Fibroblast of lung (primary cell): ENCODE measurements around the gene PKHD1. TPM values are rescaled to one million over a fixed set of nuclear protein-coding genes. Genes with fewer than 3 reads are reported as not detected.

ENCODE experiments used
- DNase-seq, 2 donors: peaks; one replicate each; pipeline versions ENCODE4 v3.0.0 to v3.0.0-alpha.2; 2010; ENCODE audit warnings: low read depth in 2 of 2
- H2AFZ ChIP-seq: 2 replicates; pipeline ENCODE4 v1.5.1; 2012; ENCODE audit warnings: low read length, control low read depth, inconsistent platforms
- H3K27ac ChIP-seq: 2 replicates; pipeline ENCODE4 v1.5.1; 2011; ENCODE audit warnings: low read length, control low read depth; ENCODE audit not compliant: insufficient read depth
- H3K27me3 ChIP-seq: 2 replicates; pipeline ENCODE4 v1.5.1; 2011; ENCODE audit warnings: mild to moderate bottlenecking, low read length; ENCODE audit not compliant: control insufficient read depth, insufficient read depth
- H3K36me3 ChIP-seq: 2 replicates; pipeline ENCODE4 v1.5.1; 2011; ENCODE audit warnings: low read length; ENCODE audit not compliant: control insufficient read depth, insufficient read depth
- H3K4me1 ChIP-seq: 2 replicates; pipeline ENCODE4 v1.5.1; 2011; ENCODE audit warnings: low read length; ENCODE audit not compliant: control insufficient read depth, insufficient read depth; ENCODE audit errors: extremely low read depth
- H3K4me2 ChIP-seq: 2 replicates; pipeline ENCODE4 v1.5.1; 2011; ENCODE audit warnings: low read length, control low read depth; ENCODE audit not compliant: insufficient read depth; ENCODE audit errors: extremely low read depth
- H3K4me3 ChIP-seq, 4 experiments: fragments of 200-600 bp in 1 of 4; sonication (generic) in 1 of 4; replicated peaks in 1 of 4; 2 replicates each; pipeline ENCODE4 v1.5.1; 2011 to 2016; ENCODE audit warnings: low read length in 4 of 4, low read depth in 3 of 4, mild to moderate bottlenecking in 3 of 4, control low read depth in 2 of 4, inconsistent platforms in 1 of 4, mixed read lengths in 1 of 4; ENCODE audit not compliant: insufficient read depth in 1 of 4; ENCODE audit errors: control extremely low read depth in 1 of 4
- H3K79me2 ChIP-seq: 2 replicates; pipeline ENCODE4 v1.5.1; 2012; ENCODE audit warnings: mild to moderate bottlenecking, low read length, inconsistent platforms; ENCODE audit not compliant: control insufficient read depth, insufficient read depth
- H3K9ac ChIP-seq: 2 replicates; pipeline ENCODE4 v1.5.1; 2011; ENCODE audit warnings: mild to moderate bottlenecking, low read length, control low read depth; ENCODE audit not compliant: insufficient read depth
- H3K9me3 ChIP-seq: 2 replicates; pipeline ENCODE4 v1.5.1; 2012; ENCODE audit warnings: low read depth, low read length; ENCODE audit not compliant: control insufficient read depth, insufficient read depth
- H4K20me1 ChIP-seq: 2 replicates; pipeline ENCODE4 v1.5.1; 2011; ENCODE audit warnings: low read length; ENCODE audit not compliant: control insufficient read depth, insufficient read depth; ENCODE audit errors: extremely low read depth
- CTCF ChIP-seq, 2 donors: IDR thresholded peaks in 1 of 2; conservative IDR thresholded peaks in 1 of 2; 1 replicate in 1 of 2; 2 replicates in 1 of 2; pipeline ENCODE4 v1.5.1; 2011 to 2012; ENCODE audit warnings: low read length in 2 of 2, control low read depth in 1 of 2, inconsistent platforms in 1 of 2, low read depth in 1 of 2, mild to moderate bottlenecking in 1 of 2
- EZH2 ChIP-seq: IDR thresholded peaks from 2 replicates; pipeline ENCODE4 v1.5.1; 2012; ENCODE audit warnings: low read length, control low read depth, mild to moderate bottlenecking; ENCODE audit errors: missing control alignments
- polyA plus RNA-seq, 2 donors: library from polyadenylated mRNA; depleted of rRNA in 1 of 2; stranded (reverse) in 1 of 2; unstranded in 1 of 2; fragments of >200 nt; gene quantifications; 2 replicates each; pipeline ENCODE4 v1.2.1, GENCODE V29; 2011 to 2012; ENCODE audit warnings: missing spikeins in 1 of 2
- total RNA-seq: library from RNA; depleted of rRNA; stranded (reverse); fragments of >200 nt; gene quantifications from 2 replicates; pipeline ENCODE4 v1.2.1, GENCODE V29; 2014

PKHD1 gene
- total and polyA plus RNA-seq, 2 donors (not counting 1 experiment from before 2014, with no cell fraction given): not detected

GRCh38 chr6:51568771-51569170 lies 518.6 kb downstream of the PKHD1 start:
- no peak overlapping the region for H3K4me2 ChIP-seq
- no peaks in the 10 kb centered on the region for H3K27me3 ChIP-seq
- no peaks in the 10 kb centered on the region for H3K36me3 ChIP-seq
- no peak for DNase-seq
- H2AFZ ChIP-seq: no peak overlapping the region
- no peak overlapping the region for H3K27ac ChIP-seq
- H3K9ac ChIP-seq: no peak overlapping the region
- H3K4me3 ChIP-seq: no peak overlapping the region
- no peaks in the 10 kb centered on the region for H3K9me3 ChIP-seq
- no peaks in the 10 kb centered on the region for H4K20me1 ChIP-seq
- H3K79me2 ChIP-seq: no peaks in the 10 kb centered on the region
- no peaks in the 10 kb centered on the region for H3K4me1 ChIP-seq
- TF ChIP-seq EZH2 (no peak), CTCF (conservative IDR thresholded peaks at IDR 0.05 in 1 of 2, IDR thresholded peaks at IDR 0.05 in 1 of 2; ENCODE audit: low read depth in 1 of 2, low read length in 2 of 2) (no peak)

GRCh38 chr6:51565472-51565871 lies 521.9 kb downstream of the PKHD1 start:
- no peak for TF ChIP-seq CTCF (conservative IDR thresholded peaks at IDR 0.05 in 1 of 2, IDR thresholded peaks at IDR 0.05 in 1 of 2; ENCODE audit: low read depth in 1 of 2, low read length in 2 of 2)
- TF ChIP-seq EZH2: no peak
- H2AFZ ChIP-seq: no peak overlapping the region
- no peaks in the 10 kb centered on the region for H3K79me2 ChIP-seq
- no peaks in the 10 kb centered on the region for H3K4me1 ChIP-seq
- H3K4me3 ChIP-seq: no peak overlapping the region
- no peak overlapping the region for H3K9ac ChIP-seq
- H3K9me3 ChIP-seq: no peaks in the 10 kb centered on the region
- no peak overlapping the region for H3K4me2 ChIP-seq
- H3K36me3 ChIP-seq: no peaks in the 10 kb centered on the region
- no peak overlapping the region for H3K27ac ChIP-seq
- no peaks in the 10 kb centered on the region for H4K20me1 ChIP-seq
- no peak for DNase-seq
- no peaks in the 10 kb centered on the region for H3K27me3 ChIP-seq

Other genes with a start within 250 kb of the PKHD1 start
- gene IL17A, start 98.8 kb upstream of the PKHD1 start, total RNA-seq: not detected in 2 replicates
- not detected in 2 replicates for gene IL17A, start 98.8 kb upstream of the PKHD1 start, polyA plus RNA-seq
- not detected in 2 replicates for gene IL17F, start 156.9 kb upstream of the PKHD1 start, total RNA-seq
- gene IL17F, start 156.9 kb upstream of the PKHD1 start, polyA plus RNA-seq: not detected in 2 replicates
- 15.9 and 18.0 TPM in 2 replicates for gene MCM3, start 197.1 kb upstream of the PKHD1 start, total RNA-seq
- 40.3 and 89.5 TPM in 2 replicates for gene MCM3, start 197.1 kb upstream of the PKHD1 start, polyA plus RNA-seq